Measurements from ENCODE around the gene ISLR. TPM values are rescaled to one million over a fixed set of nuclear protein-coding genes. Genes with fewer than 3 reads are reported as not detected.

Gene ISLR
- polyA plus RNA-seq, 12 donors = 117 to 472 (median 179) TPM

- no peak for DNase-seq
Measured at GRCh38 chr15:74208901-74209559, 35.5 kb downstream of the ISLR start.

GRCh38 chr15:74209560-74209958 is 36.0 kb downstream of the ISLR start:
- no peak for DNase-seq

GRCh38 chr15:74209997-74210671 is 36.6 kb downstream of the ISLR start:
- DNase-seq = no peak

- DNase-seq = no peak
Measured at GRCh38 chr15:74210729-74211128, 37.2 kb downstream of the ISLR start.

GRCh38 chr15:74211656-74212055 is 38.1 kb downstream of the ISLR start:
- DNase-seq = no peak

GRCh38 chr15:74212494-74212893 is 39.0 kb downstream of the ISLR start:
- no peak for DNase-seq

GRCh38 chr15:74213858-74214284 is 40.4 kb downstream of the ISLR start:
- no peak for DNase-seq

- no peak for DNase-seq
Measured at GRCh38 chr15:74214324-74215021, 41.0 kb downstream of the ISLR start.

GRCh38 chr15:74215958-74216357 is 42.4 kb downstream of the ISLR start:
- DNase-seq = no peak

- DNase-seq = no peak
Measured at GRCh38 chr15:74216949-74217348, 43.4 kb downstream of the ISLR start.

GRCh38 chr15:74217907-74218885 is 44.7 kb downstream of the ISLR start:
- DNase-seq = no peak

- DNase-seq = no peak
Measured at GRCh38 chr15:74220475-74221248, 47.2 kb downstream of the ISLR start.

GRCh38 chr15:74221399-74222239 is 48.1 kb downstream of the ISLR start:
- DNase-seq = no peak

GRCh38 chr15:74222240-74223119 is 49.0 kb downstream of the ISLR start:
- no peak for DNase-seq

- no peak for DNase-seq
Measured at GRCh38 chr15:74225928-74226327, 52.4 kb downstream of the ISLR start.

Data from muscle of arm (tissue), 12 donors.